H9 (cell line): Measurements from ENCODE around the gene SDK2. TPM values are rescaled to one million over a fixed set of nuclear protein-coding genes. Genes with fewer than 3 reads are reported as not detected.

Experiments
- DNase-seq: peaks from one replicate; pipeline ENCODE4 v3.0.0-alpha.2; 2017
- H2AFZ ChIP-seq: one replicate; pipeline ENCODE4 v1.6.1; 2013; ENCODE audit warnings: mild to moderate bottlenecking, low read length, control low read depth, moderate library complexity
- H2AK5ac ChIP-seq: 2 replicates; pipeline ENCODE4 v1.6.1; 2013; ENCODE audit warnings: low read length, control low read depth, mixed read lengths; ENCODE audit not compliant: insufficient read length
- H2BK120ac ChIP-seq: one replicate; pipeline ENCODE4 v1.6.1; 2013; ENCODE audit warnings: low read depth, mild to moderate bottlenecking, low read length, control low read depth, inconsistent platforms; ENCODE audit not compliant: poor library complexity, severe bottlenecking
- H2BK12ac ChIP-seq: 2 replicates; pipeline ENCODE4 v1.6.1; 2013; ENCODE audit warnings: low read length, control low read depth, mixed read lengths, low read depth; ENCODE audit not compliant: insufficient read length
- H2BK15ac ChIP-seq: 2 replicates; pipeline ENCODE4 v1.6.1; 2013; ENCODE audit warnings: low read depth, low read length, control low read depth
- H2BK20ac ChIP-seq: one replicate; pipeline ENCODE4 v1.6.1; 2013; ENCODE audit warnings: low read depth, mild to moderate bottlenecking, low read length, control low read depth, inconsistent platforms; ENCODE audit not compliant: poor library complexity, severe bottlenecking
- H2BK5ac ChIP-seq: 2 replicates; pipeline ENCODE4 v1.6.1; 2013; ENCODE audit warnings: low read length, control low read depth, mixed read lengths; ENCODE audit not compliant: insufficient read length
- H3K14ac ChIP-seq: 2 replicates; pipeline ENCODE4 v1.6.1; 2013; ENCODE audit warnings: low read length, control low read depth; ENCODE audit not compliant: insufficient read depth
- H3K18ac ChIP-seq: 2 replicates; pipeline ENCODE4 v1.6.1; 2013; ENCODE audit warnings: low read depth, mild to moderate bottlenecking, mixed read lengths, low read length, control low read depth; ENCODE audit not compliant: insufficient read length
- H3K23ac ChIP-seq: 2 replicates; pipeline ENCODE4 v1.6.1; 2013; ENCODE audit warnings: low read length, control low read depth, mixed read lengths, low read depth; ENCODE audit not compliant: insufficient read length
- H3K23me2 ChIP-seq: 2 replicates; pipeline ENCODE4 v1.6.1; 2013; ENCODE audit warnings: low read depth, mild to moderate bottlenecking, mixed read lengths, low read length, control low read depth; ENCODE audit not compliant: insufficient read length, poor library complexity, severe bottlenecking
- H3K27ac ChIP-seq: 2 replicates; pipeline ENCODE4 v1.5.1; 2013; ENCODE audit warnings: low read length, control low read depth, mixed read lengths, low read depth; ENCODE audit not compliant: insufficient read length
- H3K27me3 ChIP-seq: 2 replicates; pipeline ENCODE4 v1.6.1; 2013; ENCODE audit warnings: low read length, control low read depth, inconsistent platforms; ENCODE audit not compliant: insufficient read depth
- H3K4ac ChIP-seq: 2 replicates; pipeline ENCODE4 v1.6.1; 2013; ENCODE audit warnings: low read depth, mild to moderate bottlenecking, control low read depth, inconsistent platforms, low read length, moderate library complexity
- H3K4me1 ChIP-seq: 2 replicates; pipeline ENCODE4 v1.6.1; 2013; ENCODE audit warnings: low read length, control low read depth, inconsistent platforms; ENCODE audit not compliant: insufficient read depth
- H3K4me2 ChIP-seq: 2 replicates; pipeline ENCODE4 v1.6.1; 2013; ENCODE audit warnings: low read length, control low read depth, mixed read lengths; ENCODE audit not compliant: insufficient read length, insufficient read depth
- H3K56ac ChIP-seq: 2 replicates; pipeline ENCODE4 v1.6.1; 2013; ENCODE audit warnings: low read depth, mild to moderate bottlenecking, mixed read lengths, low read length, control low read depth; ENCODE audit not compliant: insufficient read length
- H3K79me1 ChIP-seq: 2 replicates; pipeline ENCODE4 v1.6.1; 2013; ENCODE audit warnings: low read depth, mild to moderate bottlenecking, moderate library complexity, low read length, control low read depth, inconsistent platforms; ENCODE audit not compliant: insufficient read depth, poor library complexity, severe bottlenecking
- H3K79me2 ChIP-seq: 2 replicates; pipeline ENCODE4 v1.6.1; 2013; ENCODE audit warnings: low read length, control low read depth, inconsistent platforms; ENCODE audit not compliant: insufficient read depth
- H3K9ac ChIP-seq: 2 replicates; pipeline ENCODE4 v1.6.1; 2013; ENCODE audit warnings: low read length, control low read depth, mixed read lengths; ENCODE audit not compliant: insufficient read length; ENCODE audit errors: extremely low read depth
- H3K9me3 ChIP-seq: one replicate; pipeline ENCODE4 v1.6.1; 2013; ENCODE audit warnings: low read depth, low read length, inconsistent platforms; ENCODE audit not compliant: control insufficient read depth
- H3T11ph ChIP-seq: one replicate; pipeline ENCODE4 v1.6.1; 2013; ENCODE audit warnings: mild to moderate bottlenecking, low read length, control low read depth, inconsistent platforms
- H4K20me1 ChIP-seq: one replicate; pipeline ENCODE4 v1.6.1; 2013; ENCODE audit not compliant: control insufficient read depth, insufficient read length, insufficient read depth
- H4K5ac ChIP-seq: 2 replicates; pipeline ENCODE4 v1.6.1; 2013; ENCODE audit warnings: low read depth, mild to moderate bottlenecking, mixed read lengths, low read length, control low read depth; ENCODE audit not compliant: insufficient read length
- H4K8ac ChIP-seq: replicated peaks from 2 replicates; pipeline ENCODE4 v1.6.1; 2013; ENCODE audit warnings: low read length, control low read depth, mixed read lengths, low read depth; ENCODE audit not compliant: insufficient read length
- H4K91ac ChIP-seq: 2 replicates; pipeline ENCODE4 v1.6.1; 2013; ENCODE audit warnings: low read depth, mild to moderate bottlenecking, moderate library complexity, mixed read lengths, low read length, control low read depth; ENCODE audit not compliant: insufficient read length
- H3K27ac Mint-ChIP-seq, 3 experiments: 2 replicates in 2 of 3; 3 replicates in 1 of 3; pipeline ENCODE4 v1.8.0; 2020 to 2021; ENCODE audit warnings: mixed read lengths in 3 of 3, mild to moderate bottlenecking in 1 of 3, moderate library complexity in 1 of 3
- H3K27me3 Mint-ChIP-seq: 2 replicates; pipeline ENCODE4 v1.8.0; 2021; ENCODE audit warnings: low read depth, mild to moderate bottlenecking, moderate library complexity, mixed read lengths
- H3K36me3 Mint-ChIP-seq, 3 experiments: 2 replicates in 2 of 3; 3 replicates in 1 of 3; pipeline ENCODE4 v1.8.0; 2020 to 2021; ENCODE audit warnings: low read depth in 3 of 3, mixed read lengths in 3 of 3; ENCODE audit not compliant: insufficient read depth in 1 of 3
- H3K4me1 Mint-ChIP-seq, 2 experiments: 2 replicates each; pipeline ENCODE4 v1.8.0; 2020; ENCODE audit warnings: mixed read lengths in 2 of 2
- H3K4me3 Mint-ChIP-seq, 2 experiments: 2 replicates in 1 of 2; 3 replicates in 1 of 2; pipeline ENCODE4 v1.8.0; 2020 to 2021; ENCODE audit warnings: mild to moderate bottlenecking in 2 of 2, mixed read lengths in 2 of 2, moderate library complexity in 1 of 2
- H3K9me3 Mint-ChIP-seq, 2 experiments: 2 replicates in 1 of 2; 3 replicates in 1 of 2; pipeline ENCODE4 v1.8.0; 2020; ENCODE audit warnings: mild to moderate bottlenecking in 2 of 2, mixed read lengths in 2 of 2, moderate library complexity in 1 of 2
- CTCF ChIP-seq: fragments of 200-600 bp; sonication (generic); conservative IDR thresholded peaks from 3 replicates; pipeline ENCODE4 v1.8.0; 2021; ENCODE audit warnings: antibody characterized with exemption, mild to moderate bottlenecking
- WGBS: extraction: QIAGEN DNeasy Blood & Tissue Kit; methylation state at CpG from one replicate; pipeline ENCODE4 v1.1.7; 2013; ENCODE audit warnings: missing lambda C conversion rate, low lambda C conversion rate, mixed read lengths; ENCODE audit not compliant: insufficient read length; ENCODE audit errors: extremely low coverage; 5-methylcytosine and 5-hydroxymethylcytosine counted together
- total RNA-seq: library from RNA; stranded (reverse); gene quantifications from 2 replicates; pipeline ENCODE4 v1.2.1, GENCODE V29; 2021

SDK2 gene
- total RNA-seq, 1 experiment from 2014 or later, result 9.1 TPM

GRCh38 chr17:73582821-73583220 lies 61.4 kb downstream of the SDK2 start:
- no peak overlapping the region for H3K56ac ChIP-seq
- no peak overlapping the region for H2BK15ac ChIP-seq
- Mint-ChIP-seq H3K27ac (no peak overlapping the region), H3K36me3 (no peaks in the 10 kb centered on the region), H3K27me3 (peaks cover 3% of the 10 kb centered on the region), H3K4me3 (no peak overlapping the region), H3K9me3 (no peaks in the 10 kb centered on the region), H3K4me1 (peaks cover 34 to 39% of the 10 kb centered on the region in 2 experiments)
- H3K23me2 ChIP-seq, result no peaks in the 10 kb centered on the region
- H3K18ac ChIP-seq, result no peak overlapping the region
- no peak overlapping the region for H4K5ac ChIP-seq
- no peak for TF ChIP-seq CTCF
- H2BK5ac ChIP-seq, result no peak overlapping the region
- H3K4ac ChIP-seq, result no peak overlapping the region
- H3K4me1 ChIP-seq, result no peaks in the 10 kb centered on the region; the same call in none of the 2 replicates
- no peaks in the 10 kb centered on the region for H3K9me3 ChIP-seq
- no peak overlapping the region for H2BK20ac ChIP-seq
- no peak overlapping the region for H2BK120ac ChIP-seq
- WGBS, result no CpG with 5 or more reads among the region's 9 CpGs
- no peak overlapping the region for H2AK5ac ChIP-seq
- no peak overlapping the region for H4K91ac ChIP-seq
- no peak overlapping the region for H2BK12ac ChIP-seq
- no peaks in the 10 kb centered on the region for H3K79me2 ChIP-seq
- no peak for DNase-seq
- H3K27me3 ChIP-seq, result no peaks in the 10 kb centered on the region
- H3K4me2 ChIP-seq, result no peak overlapping the region
- H4K20me1 ChIP-seq, result no peaks in the 10 kb centered on the region
- H3T11ph ChIP-seq, result no peak overlapping the region
- no peak overlapping the region for H3K9ac ChIP-seq
- H3K23ac ChIP-seq, result no peak overlapping the region
- H3K79me1 ChIP-seq, result no peaks in the 10 kb centered on the region
- no peak overlapping the region for H4K8ac ChIP-seq
- no peak overlapping the region for H3K27ac ChIP-seq
- no peak overlapping the region for H2AFZ ChIP-seq
- H3K14ac ChIP-seq, result no peak overlapping the region
